Measurements from ENCODE around the gene PKD1.
"Not testable (repeated sequence)": the region's sequence is repeated elsewhere in the genome, so short reads cannot be mapped to it uniquely, and the experiment has no call there.

The PKD1 gene

GRCh38 chr16:2102471-2102870 is 33.2 kb downstream of the PKD1 start:
- Histone ChIP-seq H3K27ac (ENCODE audit: insufficient read depth in 1 of 2, low read depth in 1 of 2, low read length in 2 of 2, poor library complexity in 1 of 2, severe bottlenecking in 2 of 2) (no peak overlapping the region), H3K4me1 (ENCODE audit: control extremely low read depth in 1 of 4, control insufficient read depth in 4 of 4, insufficient read depth in 4 of 4, low read length in 3 of 4) (no peaks in the 10 kb centered on the region), H3K36me3 (ENCODE audit: control insufficient read depth in 4 of 4, insufficient read depth in 4 of 4, low read length in 3 of 4) (peaks cover 2 to 28% (median 7%) of the 10 kb centered on the region in 4 experiments), H3K9me3 (ENCODE audit: control extremely low read depth in 1 of 5, control insufficient read depth in 4 of 5, insufficient read depth in 2 of 5, low read depth in 1 of 5, low read length in 4 of 5) (no peaks in the 10 kb centered on the region), H3K27me3 (replicated peaks in 2 of 5; ENCODE audit: control insufficient read depth in 4 of 5, insufficient read depth in 5 of 5, low read length in 4 of 5) (no peaks in the 10 kb centered on the region), H3K4me3 (ENCODE audit: control insufficient read depth in 1 of 7, extremely low read depth in 1 of 7, insufficient read depth in 4 of 7, low read depth in 2 of 7, low read length in 6 of 7) (no peak overlapping the region)
- ChIA-PET POLR2A (no interaction called here), CTCF (no interaction called here)
- WGBS (ENCODE audit: insufficient coverage) = 96% methylated on average over 16 of the region's 19 CpGs
- no peak for DNase-seq

- H3K4me3 ChIP-seq (ENCODE audit: control insufficient read depth in 1 of 7, extremely low read depth in 1 of 7, insufficient read depth in 4 of 7, low read depth in 2 of 7, low read length in 6 of 7); H3K27me3 ChIP-seq (replicated peaks in 2 of 5; ENCODE audit: control insufficient read depth in 4 of 5, insufficient read depth in 5 of 5, low read length in 4 of 5); POLR2A ChIA-PET; DNase-seq; CTCF ChIA-PET; H3K27ac ChIP-seq (ENCODE audit: insufficient read depth in 1 of 2, low read depth in 1 of 2, low read length in 2 of 2, poor library complexity in 1 of 2, severe bottlenecking in 2 of 2); H3K9me3 ChIP-seq (ENCODE audit: control extremely low read depth in 1 of 5, control insufficient read depth in 4 of 5, insufficient read depth in 2 of 5, low read depth in 1 of 5, low read length in 4 of 5); H3K4me1 ChIP-seq (ENCODE audit: control extremely low read depth in 1 of 4, control insufficient read depth in 4 of 4, insufficient read depth in 4 of 4, low read length in 3 of 4): not testable (repeated sequence)
- 96% methylated on average over 8 of the region's 16 CpGs for WGBS (ENCODE audit: insufficient coverage)
- H3K36me3 ChIP-seq (ENCODE audit: control insufficient read depth in 4 of 4, insufficient read depth in 4 of 4, low read length in 3 of 4) = peaks cover 2 to 34% (median 12%) of the 10 kb centered on the region in 4 experiments
Measured at GRCh38 chr16:2101581-2101980, 34.1 kb downstream of the PKD1 start.

DNA sequence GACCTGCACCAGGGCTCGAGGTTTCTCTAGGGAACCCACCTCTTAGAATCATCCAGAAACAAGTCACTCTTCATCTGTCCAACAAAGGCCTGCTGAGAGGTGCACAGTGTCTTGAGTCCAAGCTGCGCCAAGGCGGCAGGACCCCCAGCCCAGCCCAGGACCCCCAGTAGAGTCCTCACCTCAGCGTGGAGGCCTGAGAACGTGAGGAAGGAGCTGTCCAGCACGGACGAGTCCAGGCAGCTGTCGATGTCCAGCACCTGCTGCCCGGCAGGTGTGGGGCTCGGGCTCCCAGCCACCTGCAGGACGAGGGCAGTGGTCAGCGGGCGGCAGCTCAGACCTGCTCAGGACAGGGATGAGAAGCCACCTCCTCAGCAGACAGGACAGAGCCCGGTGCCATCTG is 38.0 kb downstream of the PKD1 start:
- peaks cover under 1 to 62% (median 31%) of the 10 kb centered on the region in 4 experiments for H3K36me3 ChIP-seq (ENCODE audit: control insufficient read depth in 4 of 4, insufficient read depth in 4 of 4, low read length in 3 of 4)
- H3K4me3 ChIP-seq (ENCODE audit: control insufficient read depth in 1 of 7, extremely low read depth in 1 of 7, insufficient read depth in 4 of 7, low read depth in 2 of 7, low read length in 6 of 7); H3K9me3 ChIP-seq (ENCODE audit: control extremely low read depth in 1 of 5, control insufficient read depth in 4 of 5, insufficient read depth in 2 of 5, low read depth in 1 of 5, low read length in 4 of 5); DNase-seq; CTCF ChIA-PET; H3K27me3 ChIP-seq (replicated peaks in 2 of 5; ENCODE audit: control insufficient read depth in 4 of 5, insufficient read depth in 5 of 5, low read length in 4 of 5); H3K27ac ChIP-seq (ENCODE audit: insufficient read depth in 1 of 2, low read depth in 1 of 2, low read length in 2 of 2, poor library complexity in 1 of 2, severe bottlenecking in 2 of 2); POLR2A ChIA-PET; H3K4me1 ChIP-seq (ENCODE audit: control extremely low read depth in 1 of 4, control insufficient read depth in 4 of 4, insufficient read depth in 4 of 4, low read length in 3 of 4): not testable (repeated sequence)
- WGBS (ENCODE audit: insufficient coverage) = no CpG with 5 or more reads among the region's 14 CpGs

DNA sequence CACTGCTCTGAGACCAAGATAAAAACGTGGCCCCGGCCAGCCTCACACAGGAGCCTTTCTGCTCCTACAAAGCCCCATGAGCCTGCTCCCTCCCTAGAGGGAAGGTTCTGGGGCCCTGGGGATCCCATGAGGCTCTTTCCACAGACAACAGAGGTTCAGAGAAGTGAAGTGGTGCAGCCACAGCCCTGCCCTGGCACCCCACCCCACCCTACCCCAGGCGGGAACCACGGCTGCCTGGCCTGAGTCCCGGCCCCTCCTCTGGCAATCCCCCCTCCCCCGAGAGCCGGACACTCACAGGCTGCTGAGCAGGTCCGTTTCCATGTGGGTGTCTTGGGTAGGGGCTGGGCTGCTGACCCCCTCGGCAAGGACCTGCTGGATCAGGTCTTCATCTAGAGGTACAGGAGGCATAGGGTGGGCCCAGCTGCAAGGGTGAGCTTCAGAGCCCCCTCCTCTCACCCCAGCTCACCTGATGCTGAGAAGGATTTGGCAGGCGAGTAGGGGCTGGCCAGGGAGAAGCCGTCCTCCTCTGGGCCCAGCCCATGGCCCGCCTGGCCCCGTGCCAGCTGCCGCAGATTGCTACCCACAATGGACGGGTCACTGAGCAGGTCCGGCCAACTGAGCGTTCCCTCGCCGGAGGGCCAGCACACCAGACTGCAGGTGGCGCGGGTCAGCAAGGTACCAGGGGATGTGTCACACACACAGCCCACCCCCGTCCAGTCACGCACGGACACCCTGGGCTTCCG is 38.7 kb downstream of the PKD1 start:
- H3K27ac ChIP-seq (ENCODE audit: insufficient read depth in 1 of 2, low read depth in 1 of 2, low read length in 2 of 2, poor library complexity in 1 of 2, severe bottlenecking in 2 of 2) = no peak overlapping the region
- no peak for DNase-seq
- WGBS (ENCODE audit: insufficient coverage) = 97% methylated on average over 8 of the region's 25 CpGs
- POLR2A ChIA-PET = no interaction called here
- no peaks in the 10 kb centered on the region for H3K27me3 ChIP-seq (replicated peaks in 2 of 5; ENCODE audit: control insufficient read depth in 4 of 5, insufficient read depth in 5 of 5, low read length in 4 of 5)
- no peaks in the 10 kb centered on the region for H3K9me3 ChIP-seq (ENCODE audit: control extremely low read depth in 1 of 5, control insufficient read depth in 4 of 5, insufficient read depth in 2 of 5, low read depth in 1 of 5, low read length in 4 of 5)
- CTCF ChIA-PET = no interaction called here
- H3K36me3 ChIP-seq (ENCODE audit: control insufficient read depth in 4 of 4, insufficient read depth in 4 of 4, low read length in 3 of 4) = peaks cover 4 to 64% (median 35%) of the 10 kb centered on the region in 4 experiments
- no peak overlapping the region for H3K4me3 ChIP-seq (ENCODE audit: control insufficient read depth in 1 of 7, extremely low read depth in 1 of 7, insufficient read depth in 4 of 7, low read depth in 2 of 7, low read length in 6 of 7)
- H3K4me1 ChIP-seq (ENCODE audit: control extremely low read depth in 1 of 4, control insufficient read depth in 4 of 4, insufficient read depth in 4 of 4, low read length in 3 of 4) = peaks cover 0 to 2% (median 0%) of the 10 kb centered on the region in 4 experiments

DNA sequence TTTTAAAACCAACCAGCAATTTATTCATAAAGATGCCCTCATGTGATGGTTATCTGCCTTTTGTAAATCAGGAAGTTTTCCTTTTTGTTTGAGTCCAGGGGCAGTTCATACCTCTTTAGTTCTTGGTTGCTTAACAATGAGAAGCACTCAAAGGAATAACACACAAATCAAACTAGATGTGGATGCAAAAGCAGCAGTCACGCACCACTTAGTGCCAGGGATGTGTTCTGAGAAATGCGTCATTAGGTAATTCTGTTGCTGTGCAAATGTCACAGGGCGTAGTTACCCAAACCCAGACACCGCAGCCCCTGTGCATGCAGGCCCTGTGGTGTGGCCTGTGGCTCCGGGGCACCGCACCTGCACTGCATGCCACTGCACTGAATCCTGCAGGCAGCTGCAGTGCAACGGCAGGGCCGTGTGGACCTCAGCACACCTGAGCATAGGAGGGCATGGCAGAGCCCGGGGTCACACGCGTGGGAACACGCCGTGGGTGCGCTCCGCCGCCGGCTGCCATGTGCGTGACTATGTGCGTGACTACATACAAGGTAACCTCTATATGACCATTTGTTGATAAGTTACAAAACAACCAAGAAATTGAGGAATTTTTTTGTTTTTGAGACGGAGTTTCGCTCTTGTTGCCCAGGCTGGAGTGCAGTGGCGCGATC is 39.6 kb downstream of the PKD1 start:
- Histone ChIP-seq H3K27ac (ENCODE audit: insufficient read depth in 1 of 2, low read depth in 1 of 2, low read length in 2 of 2, poor library complexity in 1 of 2, severe bottlenecking in 2 of 2) (no peak overlapping the region), H3K9me3 (ENCODE audit: control extremely low read depth in 1 of 5, control insufficient read depth in 4 of 5, insufficient read depth in 2 of 5, low read depth in 1 of 5, low read length in 4 of 5) (no peaks in the 10 kb centered on the region), H3K27me3 (replicated peaks in 2 of 5; ENCODE audit: control insufficient read depth in 4 of 5, insufficient read depth in 5 of 5, low read length in 4 of 5) (no peaks in the 10 kb centered on the region), H3K36me3 (ENCODE audit: control insufficient read depth in 4 of 4, insufficient read depth in 4 of 4, low read length in 3 of 4) (peaks cover 4 to 66% (median 41%) of the 10 kb centered on the region in 4 experiments), H3K4me3 (ENCODE audit: control insufficient read depth in 1 of 7, extremely low read depth in 1 of 7, insufficient read depth in 4 of 7, low read depth in 2 of 7, low read length in 6 of 7) (no peak overlapping the region), H3K4me1 (ENCODE audit: control extremely low read depth in 1 of 4, control insufficient read depth in 4 of 4, insufficient read depth in 4 of 4, low read length in 3 of 4) (peaks cover 0 to 8% (median 0%) of the 10 kb centered on the region in 4 experiments)
- DNase-seq = no peak
- POLR2A ChIA-PET = no interaction called here
- WGBS (ENCODE audit: insufficient coverage) = 96% methylated on average over 12 of the region's 23 CpGs
- CTCF ChIA-PET = no interaction called here

DNA sequence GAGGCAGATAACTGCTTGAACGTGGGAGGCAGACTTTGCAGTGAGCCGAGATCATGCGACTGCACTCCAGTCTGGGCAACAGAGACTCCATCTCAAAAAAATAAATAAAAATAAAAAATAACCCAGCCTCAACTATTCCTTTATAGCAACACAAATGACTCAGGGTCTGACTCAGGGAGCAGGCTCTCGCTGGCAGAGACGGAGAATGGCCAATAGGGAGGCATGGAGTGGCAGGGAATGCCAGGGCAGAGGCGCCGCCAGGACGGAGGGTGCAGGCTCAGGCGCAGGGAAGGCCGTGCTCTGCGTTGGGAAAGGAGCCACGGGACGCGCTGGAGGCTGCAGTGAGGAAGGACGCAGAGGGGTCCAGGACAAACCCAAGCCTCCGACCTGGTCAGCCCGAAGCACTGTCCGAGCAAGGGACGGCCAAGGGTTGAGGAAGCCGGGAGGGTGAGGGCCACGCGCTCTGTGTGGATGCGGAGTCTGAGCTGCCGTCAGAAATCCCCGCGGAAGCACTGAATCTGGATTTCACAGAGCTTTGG is 40.3 kb downstream of the PKD1 start:
- H3K36me3 ChIP-seq (ENCODE audit: control insufficient read depth in 4 of 4, insufficient read depth in 4 of 4, low read length in 3 of 4) = peaks cover 6 to 72% (median 45%) of the 10 kb centered on the region in 4 experiments
- POLR2A ChIA-PET = no interaction called here
- peaks cover 0 to 8% (median 0%) of the 10 kb centered on the region in 4 experiments for H3K4me1 ChIP-seq (ENCODE audit: control extremely low read depth in 1 of 4, control insufficient read depth in 4 of 4, insufficient read depth in 4 of 4, low read length in 3 of 4)
- DNase-seq = no peak
- no peaks in the 10 kb centered on the region for H3K9me3 ChIP-seq (ENCODE audit: control extremely low read depth in 1 of 5, control insufficient read depth in 4 of 5, insufficient read depth in 2 of 5, low read depth in 1 of 5, low read length in 4 of 5)
- H3K27me3 ChIP-seq (replicated peaks in 2 of 5; ENCODE audit: control insufficient read depth in 4 of 5, insufficient read depth in 5 of 5, low read length in 4 of 5) = no peaks in the 10 kb centered on the region
- CTCF ChIA-PET = no interaction called here
- H3K4me3 ChIP-seq (ENCODE audit: control insufficient read depth in 1 of 7, extremely low read depth in 1 of 7, insufficient read depth in 4 of 7, low read depth in 2 of 7, low read length in 6 of 7) = no peak overlapping the region
- no peak overlapping the region for H3K27ac ChIP-seq (ENCODE audit: insufficient read depth in 1 of 2, low read depth in 1 of 2, low read length in 2 of 2, poor library complexity in 1 of 2, severe bottlenecking in 2 of 2)
- 98% methylated on average over 26 of the region's 26 CpGs for WGBS (ENCODE audit: insufficient coverage)

GRCh38 chr16:2093793-2094192 is 41.9 kb downstream of the PKD1 start:
- CTCF ChIA-PET = no interaction called here
- Histone ChIP-seq H3K9me3 (ENCODE audit: control extremely low read depth in 1 of 5, control insufficient read depth in 4 of 5, insufficient read depth in 2 of 5, low read depth in 1 of 5, low read length in 4 of 5) (no peaks in the 10 kb centered on the region), H3K27me3 (replicated peaks in 2 of 5; ENCODE audit: control insufficient read depth in 4 of 5, insufficient read depth in 5 of 5, low read length in 4 of 5) (no peaks in the 10 kb centered on the region), H3K36me3 (ENCODE audit: control insufficient read depth in 4 of 4, insufficient read depth in 4 of 4, low read length in 3 of 4) (peaks cover 7 to 81% (median 50%) of the 10 kb centered on the region in 4 experiments), H3K4me1 (ENCODE audit: control extremely low read depth in 1 of 4, control insufficient read depth in 4 of 4, insufficient read depth in 4 of 4, low read length in 3 of 4) (peaks cover 0 to 8% (median 0%) of the 10 kb centered on the region in 4 experiments), H3K4me3 (ENCODE audit: control insufficient read depth in 1 of 7, extremely low read depth in 1 of 7, insufficient read depth in 4 of 7, low read depth in 2 of 7, low read length in 6 of 7) (no peak overlapping the region), H3K27ac (ENCODE audit: insufficient read depth in 1 of 2, low read depth in 1 of 2, low read length in 2 of 2, poor library complexity in 1 of 2, severe bottlenecking in 2 of 2) (no peak overlapping the region)
- POLR2A ChIA-PET = no interaction called here
- no peak for DNase-seq
- WGBS (ENCODE audit: insufficient coverage) = 85% methylated on average over 11 of the region's 15 CpGs

Data from common myeloid progenitor, CD34-positive (primary cell).